A549 (cell line): ENCODE measurements around the gene MEGF9.

Source experiments
- CBX8 ChIP-seq: fragments of 200-600 bp; sonication (generic); IDR thresholded peaks from 2 replicates; pipeline ENCODE4 v1.6.1; 2016
- CHD2 ChIP-seq: fragments of 150-350 bp; IDR thresholded peaks from 2 replicates; pipeline ENCODE4 v1.6.1; 2014; ENCODE audit warnings: low read length; ENCODE audit not compliant: partially characterized antibody
- CTCF ChIP-seq: fragments of >200 bp; sonication (Bioruptor Twin); formaldehyde crosslinking; IDR thresholded peaks from 3 replicates; pipeline ENCODE4 v1.5.1; 2016
- GATA3 ChIP-seq: IDR thresholded peaks from 2 replicates; pipeline ENCODE4 v1.6.1; 2012; ENCODE audit warnings: borderline replicate concordance
- POLR2A ChIP-seq: IDR thresholded peaks from 2 replicates; pipeline ENCODE4 v1.6.1; 2012; ENCODE audit warnings: mild to moderate bottlenecking, low read length
- RARB ChIP-seq: fragments of 250-450 bp; sonication (Bioruptor Pico); IDR thresholded peaks from 2 replicates; pipeline ENCODE4 v1.8.0; 2021; ENCODE audit warnings: mild to moderate bottlenecking, moderate library complexity
- RFX5 ChIP-seq: fragments of 450-650 bp; IDR thresholded peaks from 2 replicates; pipeline ENCODE4 v1.7.1; 2014; ENCODE audit warnings: antibody characterized with exemption, mild to moderate bottlenecking, moderate library complexity
- SREBF2 ChIP-seq: fragments of 450-650 bp; IDR thresholded peaks from 2 replicates; pipeline ENCODE4 v1.6.1; 2014; ENCODE audit warnings: mild to moderate bottlenecking, moderate library complexity

- TF ChIP-seq CBX8 = no peak
- no peak for TF ChIP-seq GATA3
- no peak for TF ChIP-seq CTCF
- no peak for TF ChIP-seq RFX5
- TF ChIP-seq RARB (CRISPR knock-in tag) = no peak
- no peak for TF ChIP-seq SREBF2
- TF ChIP-seq CHD2 = no peak
- TF ChIP-seq POLR2A = no peak
Observed at GRCh38 chr9:120608421-120608820, 105.8 kb downstream of the MEGF9 start.
